Type B pancreatic cell (in vitro differentiated cells): ENCODE results near the gene FYN. TPM values are rescaled to one million over a fixed set of nuclear protein-coding genes. Genes with fewer than 3 reads are reported as not detected.

ENCODE experiments used
- DNase-seq: peaks from one replicate; pipeline ENCODE4 v3.0.0; 2021; ENCODE audit warnings: mixed read lengths; ENCODE audit not compliant: unreplicated experiment; ENCODE audit errors: extremely low spot score
- H3K27ac Mint-ChIP-seq: 2 replicates; pipeline ENCODE4 v1.8.0; 2021; ENCODE audit warnings: mild to moderate bottlenecking, mixed read lengths
- H3K27me3 Mint-ChIP-seq: 2 replicates; pipeline ENCODE4 v1.8.0; 2021; ENCODE audit warnings: mixed read lengths
- H3K36me3 Mint-ChIP-seq: 2 replicates; pipeline ENCODE4 v1.8.0; 2021; ENCODE audit warnings: mixed read lengths
- H3K4me1 Mint-ChIP-seq: one replicate; pipeline ENCODE4 v1.8.0; 2021; ENCODE audit warnings: mixed read lengths; ENCODE audit not compliant: unreplicated experiment
- H3K4me3 Mint-ChIP-seq: 2 replicates; pipeline ENCODE4 v1.8.0; 2021; ENCODE audit warnings: mild to moderate bottlenecking, mixed read lengths
- H3K9me3 Mint-ChIP-seq: 2 replicates; pipeline ENCODE4 v1.8.0; 2021; ENCODE audit warnings: mixed read lengths
- CTCF ChIP-seq: fragments of 200-600 bp; sonication (generic); conservative IDR thresholded peaks from 2 replicates; pipeline ENCODE4 v1.5.0; 2021; ENCODE audit warnings: antibody characterized with exemption, mild to moderate bottlenecking
- total RNA-seq: library from RNA; stranded (reverse); gene quantifications from 2 replicates; pipeline ENCODE4 v1.2.1, GENCODE V29; 2021; ENCODE audit warnings: low replicate concordance

The FYN gene
- total RNA-seq, 1 donor from 2014 or later, result 131 TPM

DNA sequence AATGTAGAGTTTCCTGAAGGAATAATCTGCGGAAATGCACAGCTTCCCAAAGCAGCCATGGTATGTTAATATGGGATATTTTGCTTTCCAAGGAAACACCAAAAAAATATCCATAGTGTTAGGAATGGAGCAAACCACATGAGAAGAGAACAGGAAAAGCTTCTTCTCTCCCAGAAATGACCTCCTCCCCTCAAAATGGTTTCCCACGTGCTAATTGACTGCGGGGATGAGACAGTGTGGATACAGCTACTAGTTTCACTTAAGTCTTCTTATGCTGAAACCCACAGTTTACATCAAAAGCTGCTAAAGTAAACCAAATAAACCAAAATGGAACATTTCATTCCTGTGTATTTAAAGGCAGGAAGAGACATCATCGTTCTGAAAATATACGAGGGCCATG, 69.4 kb downstream of the FYN start:
- H3K4me3 Mint-ChIP-seq, result no peak overlapping the region

GRCh38 chr6:111803371-111803770, 69.9 kb downstream of the FYN start:
- no peak for DNase-seq
- H3K36me3 Mint-ChIP-seq, result peaks cover 23% of the 10 kb centered on the region

More for the DNA sequence above, 69.4 kb downstream of the FYN start:
- DNase-seq, result no peak
- Mint-ChIP-seq H3K9me3 (no peaks in the 10 kb centered on the region), H3K27ac (no peak overlapping the region), H3K4me1 (peaks cover 44% of the 10 kb centered on the region), H3K36me3 (peaks cover 25% of the 10 kb centered on the region), H3K27me3 (no peaks in the 10 kb centered on the region)
- TF ChIP-seq CTCF, result no peak

GRCh38 chr6:111802720-111803330, 70.4 kb downstream of the FYN start:
- H3K4me1 Mint-ChIP-seq, result peaks cover 42% of the 10 kb centered on the region
- H3K27me3 Mint-ChIP-seq, result no peaks in the 10 kb centered on the region
- no peak for DNase-seq
- peaks cover 22% of the 10 kb centered on the region for H3K36me3 Mint-ChIP-seq
- no peak overlapping the region for H3K27ac Mint-ChIP-seq
- TF ChIP-seq CTCF, result no peak
- no peak overlapping the region for H3K4me3 Mint-ChIP-seq
- H3K9me3 Mint-ChIP-seq, result no peaks in the 10 kb centered on the region

More at GRCh38 chr6:111803371-111803770, 69.9 kb downstream of the FYN start:
- H3K9me3 Mint-ChIP-seq, result no peaks in the 10 kb centered on the region
- H3K4me1 Mint-ChIP-seq, result peaks cover 46% of the 10 kb centered on the region
- no peaks in the 10 kb centered on the region for H3K27me3 Mint-ChIP-seq
- H3K4me3 Mint-ChIP-seq, result no peak overlapping the region
- no peak for TF ChIP-seq CTCF
- H3K27ac Mint-ChIP-seq, result no peak overlapping the region

DNA sequence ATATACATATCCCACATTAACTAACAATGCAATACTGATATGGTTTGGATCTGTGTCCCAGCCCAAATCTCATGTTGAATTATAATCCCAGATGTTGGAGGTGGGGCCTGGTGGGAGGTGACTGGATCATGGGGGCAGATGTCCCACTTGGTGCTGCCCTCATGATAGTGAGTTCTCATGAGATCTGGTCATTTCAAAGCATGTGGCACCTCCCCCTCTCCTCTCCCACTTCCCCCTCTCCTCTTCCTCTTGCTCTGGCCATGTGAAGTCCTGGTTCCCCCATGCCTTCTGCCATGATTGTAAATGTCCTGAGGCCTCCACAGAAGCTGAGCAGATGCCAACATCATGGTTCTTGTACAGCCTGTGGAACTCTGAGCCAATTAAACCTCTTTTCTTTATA, 71.2 kb downstream of the FYN start:
- no peak for DNase-seq
- Mint-ChIP-seq H3K36me3 (peaks cover 22% of the 10 kb centered on the region), H3K4me1 (peaks cover 39% of the 10 kb centered on the region), H3K4me3 (no peak overlapping the region), H3K27ac (peak overlapping the region; percentile 9), H3K9me3 (no peaks in the 10 kb centered on the region), H3K27me3 (no peaks in the 10 kb centered on the region)
- TF ChIP-seq CTCF, result no peak

DNA sequence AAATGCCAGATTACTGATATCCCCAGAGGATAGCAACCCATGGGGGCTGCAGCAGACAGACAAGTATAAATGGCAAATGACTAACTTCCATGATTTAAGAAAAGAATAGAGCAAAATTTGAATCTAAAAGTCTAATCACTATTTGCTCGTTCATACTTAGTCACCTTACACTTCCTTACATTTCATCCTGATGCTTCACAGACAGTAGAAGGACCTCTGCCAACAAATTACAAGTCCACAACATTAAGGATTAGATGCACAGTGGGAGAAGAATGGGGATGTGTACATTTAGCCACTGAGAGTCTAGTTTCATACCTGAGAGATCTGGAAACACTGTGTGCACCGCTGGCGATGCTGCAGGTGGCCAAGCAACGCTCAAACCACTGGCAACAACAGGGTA, 72.4 kb downstream of the FYN start:
- no peaks in the 10 kb centered on the region for H3K27me3 Mint-ChIP-seq

More for the DNA sequence above, 72.4 kb downstream of the FYN start:
- H3K9me3 Mint-ChIP-seq, result no peaks in the 10 kb centered on the region
- H3K4me3 Mint-ChIP-seq, result no peak overlapping the region
- H3K27ac Mint-ChIP-seq, result peak overlapping the region; percentile 11
- peaks cover 22% of the 10 kb centered on the region for H3K36me3 Mint-ChIP-seq
- no peak for TF ChIP-seq CTCF
- no peak for DNase-seq
- H3K4me1 Mint-ChIP-seq, result peaks cover 35% of the 10 kb centered on the region
